K562 (cell line): Measurements from ENCODE around the gene P2RX2. TPM values are rescaled to one million over a fixed set of nuclear protein-coding genes. Genes with fewer than 3 reads are reported as not detected.

ENCODE experiments used
- CAMTA2 ChIP-seq: fragments of 250-450 bp; sonication (Bioruptor Pico); conservative IDR thresholded peaks from 2 replicates; pipeline ENCODE4 v1.5.1; 2022
- E4F1 ChIP-seq: fragments of 250-450 bp; sonication (Bioruptor Pico); IDR thresholded peaks from 2 replicates; pipeline ENCODE4 v1.5.0; 2021; ENCODE audit warnings: mild to moderate bottlenecking, borderline replicate concordance
- GATAD2A ChIP-seq: fragments of 450-650 bp; IDR thresholded peaks from 2 replicates; pipeline ENCODE4 v1.6.1; 2017
- HOXB6 ChIP-seq: fragments of 250-450 bp; sonication (Bioruptor Pico); IDR thresholded peaks from 2 replicates; pipeline ENCODE4 v1.5.1; 2022; ENCODE audit warnings: mild to moderate bottlenecking, borderline replicate concordance
- KLF6 ChIP-seq: fragments of 250-450 bp; sonication (Bioruptor Pico); IDR thresholded peaks from 2 replicates; pipeline ENCODE4 v1.4.0; 2020; ENCODE audit warnings: mild to moderate bottlenecking, moderate library complexity, borderline replicate concordance
- MEF2A ChIP-seq: IDR thresholded peaks from 2 replicates; pipeline ENCODE4 v1.6.1; 2011; ENCODE audit warnings: low read depth, mild to moderate bottlenecking, low read length, moderate library complexity; ENCODE audit not compliant: control insufficient read depth
- MXI1 ChIP-seq: IDR thresholded peaks from 2 replicates; pipeline ENCODE4 v1.6.1; 2011; ENCODE audit warnings: low read depth, mild to moderate bottlenecking, improper control_type of control experiment, low read length
- POLR2G ChIP-seq: fragments of 200-400 bp; formaldehyde crosslinking; IDR thresholded peaks from 2 replicates; pipeline ENCODE4 v1.6.1; 2017; ENCODE audit warnings: low read depth, mild to moderate bottlenecking, antibody characterized with exemption, low read length, moderate library complexity
- PTBP1 ChIP-seq: fragments of 200-400 bp; formaldehyde crosslinking; IDR thresholded peaks from 2 replicates; pipeline ENCODE4 v1.6.1; 2017; ENCODE audit warnings: low read depth, low read length
- RB1 ChIP-seq: fragments of 450-650 bp; IDR thresholded peaks from 2 replicates; pipeline ENCODE4 v1.6.1; 2017; ENCODE audit warnings: low read depth, mild to moderate bottlenecking
- TARDBP ChIP-seq: fragments of 450-650 bp; IDR thresholded peaks from 2 replicates; pipeline ENCODE4 v1.6.1; 2016
- TBP ChIP-seq: optimal IDR thresholded peaks from 2 replicates; pipeline ENCODE3; 2011; ENCODE audit warnings: low read depth, low read length, improper control_type of control experiment
- TGIF2 ChIP-seq: sonication (generic); formaldehyde crosslinking; IDR thresholded peaks from 2 replicates; pipeline ENCODE4 v1.8.1; 2022; ENCODE audit warnings: mild to moderate bottlenecking, missing genetic modification reagents, moderate library complexity
- TRIM25 ChIP-seq: fragments of 450-650 bp; IDR thresholded peaks from 2 replicates; pipeline ENCODE4 v1.7.0; 2016; ENCODE audit warnings: borderline replicate concordance
- XRCC5 ChIP-seq: fragments of 200-400 bp; formaldehyde crosslinking; IDR thresholded peaks from 2 replicates; pipeline ENCODE4 v1.6.1; 2017; ENCODE audit warnings: low read depth, mild to moderate bottlenecking, low read length
- ZFP30 ChIP-seq: fragments of 250-450 bp; sonication (Bioruptor Pico); IDR thresholded peaks from 2 replicates; pipeline ENCODE4 v1.8.0; 2022; ENCODE audit warnings: moderate library complexity, mild to moderate bottlenecking, inconsistent platforms, borderline replicate concordance
- ZNF263 ChIP-seq: sonication (generic); formaldehyde crosslinking; IDR thresholded peaks from 2 replicates; pipeline ENCODE4 v1.8.0; 2022; ENCODE audit warnings: mild to moderate bottlenecking, missing genetic modification reagents, borderline replicate concordance
- ZNF511 ChIP-seq: sonication (generic); formaldehyde crosslinking; IDR thresholded peaks from 2 replicates; pipeline ENCODE4 v1.8.0; 2022; ENCODE audit warnings: mild to moderate bottlenecking, missing genetic modification reagents
- ZNF766 ChIP-seq: fragments of 200-800 bp; sonication (Bioruptor generic); conservative IDR thresholded peaks from 2 replicates; pipeline ENCODE4 v1.6.1; 2016; ENCODE audit warnings: missing genetic modification characterization, missing compliant biosample characterization
- ZSCAN29 ChIP-seq: fragments of 450-650 bp; IDR thresholded peaks from 2 replicates; pipeline ENCODE4 v1.6.1; 2017
- polyA plus RNA-seq, 8 experiments: library from polyadenylated mRNA; depleted of rRNA in 4 of 8; stranded (reverse) in 5 of 8; unstranded in 3 of 8; fragments of >200 nt; fragmentation: Nextera tagmentation in 2 of 8; fragmentation: Illumina TruSeq in 1 of 8; extraction: Ambion mirVana in 2 of 8; extraction: Trizol in 1 of 8; gene quantifications; 2 replicates each; pipeline versions ENCODE4 v1.2.1 to v1.2.3, GENCODE V29; 2011 to 2014; ENCODE audit warnings: inconsistent platforms in 1 of 8, missing spikeins in 1 of 8
- total RNA-seq, 7 experiments: library from RNA; depleted of rRNA in 6 of 7; stranded (reverse); fragments of >200 nt in 6 of 7; fragmentation: Illumina TruSeq in 2 of 7; extraction: Trizol in 2 of 7; gene quantifications; 2 replicates each; pipeline versions ENCODE4 v1.2.1 to v1.2.3, GENCODE V29; 2011 to 2021; ENCODE audit warnings: low replicate concordance in 1 of 7
- TF ChIP-seq, protein P1 (sequence below), 2 experiments: IDR thresholded peaks; 2 replicates each; pipeline ENCODE4 v1.6.1; 2012; ENCODE audit warnings: improper control_type of control experiment in 2 of 2, low read depth in 2 of 2, low read length in 2 of 2, borderline replicate concordance in 1 of 2

The P2RX2 gene
- total and polyA plus RNA-seq, 9 of the 15 experiments (the other 6 are each of a cell fraction or from before 2014, with no cell fraction given): not detected

DNA sequence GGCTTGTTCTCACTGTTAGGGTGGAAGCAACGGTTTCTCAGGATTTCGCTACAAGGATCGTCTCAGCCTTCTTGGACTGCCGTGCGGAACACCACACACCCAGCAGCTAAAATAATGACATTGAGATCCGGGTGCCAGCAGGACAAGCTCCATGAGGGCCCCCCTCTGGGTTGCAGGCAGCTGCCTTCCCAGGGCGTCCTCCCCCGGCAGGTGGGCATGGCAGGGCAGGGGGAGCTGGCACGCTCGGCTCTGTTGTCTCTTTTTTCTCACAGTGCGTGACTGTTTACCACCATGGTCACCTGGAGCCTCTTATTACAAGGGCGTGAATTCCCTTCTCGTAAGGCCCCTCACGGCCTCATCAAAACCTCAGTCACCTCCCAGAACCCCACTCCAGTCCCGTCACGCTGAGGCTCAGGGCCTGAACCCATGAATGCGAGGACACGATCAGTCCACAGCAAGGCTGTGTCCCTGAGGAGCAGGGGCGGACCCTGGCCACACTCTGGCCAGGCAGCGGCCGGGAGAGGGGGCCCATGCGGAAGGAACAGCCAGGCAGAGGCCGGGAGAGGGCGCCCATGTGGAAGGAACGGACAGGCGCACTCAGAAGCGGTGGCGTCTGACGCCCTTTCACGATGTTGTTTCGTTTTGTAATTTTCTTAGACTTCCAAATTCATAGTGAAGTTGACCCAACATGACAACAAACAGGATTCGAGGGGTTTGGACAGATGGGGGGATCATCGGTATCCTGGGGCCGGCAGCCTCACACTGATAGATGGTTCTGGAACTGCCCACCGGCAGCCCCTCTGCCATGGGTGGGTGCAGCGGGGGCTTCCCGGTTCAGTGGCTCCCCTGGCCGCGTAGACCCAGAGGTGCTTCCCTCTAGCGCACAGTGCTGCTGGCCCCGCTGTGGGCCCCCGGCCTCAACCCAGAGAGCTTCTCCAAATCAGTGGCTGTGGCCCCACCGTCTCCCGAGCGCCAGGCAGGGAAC is 18.2 kb upstream of the P2RX2 start (continued):
- TF ChIP-seq TGIF2 (CRISPR knock-in tag): no peak
- no peak for TF ChIP-seq HOXB6
- no peak for TF ChIP-seq PTBP1
- TF ChIP-seq, protein P1, sequence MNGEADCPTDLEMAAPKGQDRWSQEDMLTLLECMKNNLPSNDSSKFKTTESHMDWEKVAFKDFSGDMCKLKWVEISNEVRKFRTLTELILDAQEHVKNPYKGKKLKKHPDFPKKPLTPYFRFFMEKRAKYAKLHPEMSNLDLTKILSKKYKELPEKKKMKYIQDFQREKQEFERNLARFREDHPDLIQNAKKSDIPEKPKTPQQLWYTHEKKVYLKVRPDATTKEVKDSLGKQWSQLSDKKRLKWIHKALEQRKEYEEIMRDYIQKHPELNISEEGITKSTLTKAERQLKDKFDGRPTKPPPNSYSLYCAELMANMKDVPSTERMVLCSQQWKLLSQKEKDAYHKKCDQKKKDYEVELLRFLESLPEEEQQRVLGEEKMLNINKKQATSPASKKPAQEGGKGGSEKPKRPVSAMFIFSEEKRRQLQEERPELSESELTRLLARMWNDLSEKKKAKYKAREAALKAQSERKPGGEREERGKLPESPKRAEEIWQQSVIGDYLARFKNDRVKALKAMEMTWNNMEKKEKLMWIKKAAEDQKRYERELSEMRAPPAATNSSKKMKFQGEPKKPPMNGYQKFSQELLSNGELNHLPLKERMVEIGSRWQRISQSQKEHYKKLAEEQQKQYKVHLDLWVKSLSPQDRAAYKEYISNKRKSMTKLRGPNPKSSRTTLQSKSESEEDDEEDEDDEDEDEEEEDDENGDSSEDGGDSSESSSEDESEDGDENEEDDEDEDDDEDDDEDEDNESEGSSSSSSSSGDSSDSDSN (IDR thresholded peaks at IDR 0.05; ENCODE audit: borderline replicate concordance in 1 of 2, low read depth in 2 of 2, low read length in 2 of 2): 0 out of 4 replicates have a peak, but pooled peaks of 1 of the 2 experiments have one; percentile 69
- no peak for TF ChIP-seq TARDBP
- TF ChIP-seq ZSCAN29: peak; percentile 55; the same call in 1 of the 2 replicates
- no peak for TF ChIP-seq TRIM25
- no peak for TF ChIP-seq GATAD2A
- TF ChIP-seq MXI1: no peak
- no peak for TF ChIP-seq ZNF766 (CRISPR knock-in tag)
- 0 out of 2 replicates have a peak, but pooled peaks have one; percentile 40 for TF ChIP-seq XRCC5
- peak; percentile 70 for TF ChIP-seq POLR2G
- TF ChIP-seq MEF2A: no peak
- no peak for TF ChIP-seq E4F1 (CRISPR knock-in tag)
- no peak; the same call in 1 of the 2 replicates for TF ChIP-seq ZNF263 (CRISPR knock-in tag)
- peak; percentile 28 for TF ChIP-seq TBP
- TF ChIP-seq RB1: peak; percentile 41; the same call in 1 of the 2 replicates
- no peak for TF ChIP-seq CAMTA2 (CRISPR knock-in tag)
- TF ChIP-seq ZFP30 (CRISPR knock-in tag): no peak
- TF ChIP-seq KLF6: no peak
- 0 out of 2 replicates have a peak, but pooled peaks have one; percentile 24 for TF ChIP-seq ZNF511 (CRISPR knock-in tag)
